Neural cell (in vitro differentiated cells): ENCODE measurements around the gene MAST2.

Source experiments
- EP300 ChIP-seq: fragments of 450-650 bp; conservative IDR thresholded peaks from 2 replicates; pipeline ENCODE4 v1.6.1; 2014; ENCODE audit warnings: antibody characterized with exemption, mild to moderate bottlenecking, moderate library complexity; ENCODE audit not compliant: poor library complexity, severe bottlenecking
- MXI1 ChIP-seq: fragments of 450-650 bp; conservative IDR thresholded peaks from 2 replicates; pipeline ENCODE4 v1.6.1; 2014; ENCODE audit warnings: antibody characterized with exemption, mild to moderate bottlenecking; ENCODE audit not compliant: poor library complexity, severe bottlenecking
- SMC3 ChIP-seq: fragments of 450-650 bp; conservative IDR thresholded peaks from 2 replicates; pipeline ENCODE4 v1.6.1; 2014; ENCODE audit warnings: antibody characterized with exemption, mild to moderate bottlenecking, moderate library complexity; ENCODE audit not compliant: poor library complexity
- TF ChIP-seq, protein P1 (sequence below): fragments of 450-650 bp; IDR thresholded peaks from 2 replicates; pipeline ENCODE4 v1.5.1; 2014; ENCODE audit warnings: antibody characterized with exemption, mild to moderate bottlenecking, moderate library complexity; ENCODE audit not compliant: poor library complexity, severe bottlenecking

DNA sequence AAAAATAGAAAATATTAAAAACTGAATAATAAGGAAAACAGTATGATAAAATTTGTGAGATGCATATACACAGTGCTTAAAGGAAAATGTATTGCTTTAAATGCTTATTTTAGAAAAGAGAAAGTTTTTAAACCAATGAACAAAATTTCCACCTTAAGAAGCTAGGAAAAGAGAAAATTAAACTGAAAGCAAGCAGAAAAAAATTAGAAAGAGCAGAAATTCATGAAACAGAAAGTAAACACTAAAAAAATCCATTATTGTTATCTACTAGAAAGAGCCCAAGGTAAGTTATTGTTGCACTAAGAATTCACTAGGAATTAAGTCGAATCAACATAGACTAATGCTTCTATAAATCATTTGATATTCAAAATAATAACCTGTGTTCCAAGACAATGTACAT is 261.3 kb downstream of the MAST2 start:
- TF ChIP-seq, protein P1, sequence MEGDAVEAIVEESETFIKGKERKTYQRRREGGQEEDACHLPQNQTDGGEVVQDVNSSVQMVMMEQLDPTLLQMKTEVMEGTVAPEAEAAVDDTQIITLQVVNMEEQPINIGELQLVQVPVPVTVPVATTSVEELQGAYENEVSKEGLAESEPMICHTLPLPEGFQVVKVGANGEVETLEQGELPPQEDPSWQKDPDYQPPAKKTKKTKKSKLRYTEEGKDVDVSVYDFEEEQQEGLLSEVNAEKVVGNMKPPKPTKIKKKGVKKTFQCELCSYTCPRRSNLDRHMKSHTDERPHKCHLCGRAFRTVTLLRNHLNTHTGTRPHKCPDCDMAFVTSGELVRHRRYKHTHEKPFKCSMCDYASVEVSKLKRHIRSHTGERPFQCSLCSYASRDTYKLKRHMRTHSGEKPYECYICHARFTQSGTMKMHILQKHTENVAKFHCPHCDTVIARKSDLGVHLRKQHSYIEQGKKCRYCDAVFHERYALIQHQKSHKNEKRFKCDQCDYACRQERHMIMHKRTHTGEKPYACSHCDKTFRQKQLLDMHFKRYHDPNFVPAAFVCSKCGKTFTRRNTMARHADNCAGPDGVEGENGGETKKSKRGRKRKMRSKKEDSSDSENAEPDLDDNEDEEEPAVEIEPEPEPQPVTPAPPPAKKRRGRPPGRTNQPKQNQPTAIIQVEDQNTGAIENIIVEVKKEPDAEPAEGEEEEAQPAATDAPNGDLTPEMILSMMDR: no peak
- TF ChIP-seq MXI1 (no peak), EP300 (no peak), SMC3 (no peak)
